ENCODE data around the gene RETN. TPM values are rescaled to one million over a fixed set of nuclear protein-coding genes. Genes with fewer than 3 reads are reported as not detected.

Gene RETN
- total RNA-seq, 2 experiments from 2014 or later = not detected

DNA sequence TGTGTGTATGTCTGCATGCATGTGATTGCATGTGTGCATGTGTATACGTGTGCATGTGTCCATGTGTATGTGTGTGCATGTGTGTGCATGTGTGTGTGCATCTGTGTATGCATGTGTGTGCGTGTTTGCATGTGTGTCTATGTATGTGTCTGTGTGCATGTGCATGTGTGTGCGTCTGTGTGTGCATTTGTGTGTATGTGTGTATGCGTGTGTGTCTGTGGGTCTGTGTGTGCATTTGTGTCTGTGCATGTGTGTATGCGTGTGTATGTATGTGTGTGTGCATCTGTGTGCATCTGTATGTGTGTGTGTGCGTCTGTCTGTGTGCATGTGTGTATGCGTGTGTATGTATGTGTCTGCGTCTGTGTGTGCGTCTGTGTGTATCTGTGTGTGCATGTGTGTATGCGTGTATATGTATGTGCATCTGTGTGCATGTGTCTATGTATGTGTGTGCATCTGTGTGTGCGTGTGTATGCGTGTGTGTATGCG is 28.9 kb upstream of the RETN start:
- intact Hi-C loops (cut with micrococcal nuclease; ENCODE audit: unreplicated experiment) = no loop called here
- Histone ChIP-seq H3K36me3 (ENCODE audit: insufficient read depth, low read length) (no peaks in the 10 kb centered on the region), H3K4me1 (ENCODE audit: insufficient read depth, low read length, poor library complexity, severe bottlenecking) (peaks cover 15% of the 10 kb centered on the region), H3K9me2 (ENCODE audit: insufficient read depth, low read length) (no peaks in the 10 kb centered on the region), H2AFZ (ENCODE audit: low read length) (no peak overlapping the region), H3K9me3 (ENCODE audit: low read length) (no peaks in the 10 kb centered on the region), H3K27ac (ENCODE audit: low read depth, low read length, poor library complexity, severe bottlenecking) (no peak overlapping the region), H3K79me2 (ENCODE audit: insufficient read depth, low read depth, low read length) (no peaks in the 10 kb centered on the region; the same call in 1 of the 2 replicates), H3K4me3 (ENCODE audit: low read depth, low read length, poor library complexity, severe bottlenecking) (no peak overlapping the region), H4K20me1 (ENCODE audit: insufficient read depth, low read length) (no peaks in the 10 kb centered on the region), H3K4me2 (ENCODE audit: low read length) (no peak overlapping the region)
- ChIA-PET CTCF (ENCODE audit: unreplicated experiment) (no interaction called here), POLR2A (no interaction called here)
- TF ChIP-seq EZH2phosphoT487 (IDR thresholded peaks at IDR 0.05; ENCODE audit: borderline replicate concordance, low read depth, low read length) = no peak
- TF ChIP-seq, protein P1, sequence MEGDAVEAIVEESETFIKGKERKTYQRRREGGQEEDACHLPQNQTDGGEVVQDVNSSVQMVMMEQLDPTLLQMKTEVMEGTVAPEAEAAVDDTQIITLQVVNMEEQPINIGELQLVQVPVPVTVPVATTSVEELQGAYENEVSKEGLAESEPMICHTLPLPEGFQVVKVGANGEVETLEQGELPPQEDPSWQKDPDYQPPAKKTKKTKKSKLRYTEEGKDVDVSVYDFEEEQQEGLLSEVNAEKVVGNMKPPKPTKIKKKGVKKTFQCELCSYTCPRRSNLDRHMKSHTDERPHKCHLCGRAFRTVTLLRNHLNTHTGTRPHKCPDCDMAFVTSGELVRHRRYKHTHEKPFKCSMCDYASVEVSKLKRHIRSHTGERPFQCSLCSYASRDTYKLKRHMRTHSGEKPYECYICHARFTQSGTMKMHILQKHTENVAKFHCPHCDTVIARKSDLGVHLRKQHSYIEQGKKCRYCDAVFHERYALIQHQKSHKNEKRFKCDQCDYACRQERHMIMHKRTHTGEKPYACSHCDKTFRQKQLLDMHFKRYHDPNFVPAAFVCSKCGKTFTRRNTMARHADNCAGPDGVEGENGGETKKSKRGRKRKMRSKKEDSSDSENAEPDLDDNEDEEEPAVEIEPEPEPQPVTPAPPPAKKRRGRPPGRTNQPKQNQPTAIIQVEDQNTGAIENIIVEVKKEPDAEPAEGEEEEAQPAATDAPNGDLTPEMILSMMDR (conservative IDR thresholded peaks at IDR 0.05; ENCODE audit: low read length) = no peak
- no peak for DNase-seq (ENCODE audit: low spot score)
- BruUV-seq (replicated peaks) = no TSS peak

DNA sequence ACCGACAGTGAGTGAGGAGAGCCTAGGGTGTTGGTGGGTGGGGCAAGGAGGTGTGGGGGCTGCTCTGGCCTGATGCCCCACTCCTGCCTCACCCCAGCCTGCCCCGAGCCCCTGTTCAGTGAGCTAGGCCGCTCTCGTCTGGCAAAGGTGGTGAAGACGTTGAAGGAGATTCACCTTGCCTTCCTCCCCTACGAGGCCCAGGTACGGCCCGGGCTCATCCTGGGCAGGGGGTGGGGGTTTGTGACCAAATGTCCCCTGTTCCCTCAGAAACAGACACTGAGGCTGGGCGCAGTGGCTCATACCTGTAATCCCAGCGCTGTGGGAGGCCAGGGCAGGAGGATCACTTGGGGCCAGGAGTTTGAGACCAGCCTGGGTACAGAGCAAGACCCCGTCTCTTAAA is 28.0 kb upstream of the RETN start:
- no peak overlapping the region for H2AFZ ChIP-seq (ENCODE audit: low read length)
- H3K9me3 ChIP-seq (ENCODE audit: low read length) = no peaks in the 10 kb centered on the region
- TF ChIP-seq, protein P1 (conservative IDR thresholded peaks at IDR 0.05; ENCODE audit: low read length) = no peak
- no peak for TF ChIP-seq EZH2phosphoT487 (IDR thresholded peaks at IDR 0.05; ENCODE audit: borderline replicate concordance, low read depth, low read length)
- H3K27ac ChIP-seq (ENCODE audit: low read depth, low read length, poor library complexity, severe bottlenecking) = no peak overlapping the region
- H3K79me2 ChIP-seq (ENCODE audit: insufficient read depth, low read depth, low read length) = no peaks in the 10 kb centered on the region; the same call in 1 of the 2 replicates
- H3K36me3 ChIP-seq (ENCODE audit: insufficient read depth, low read length) = no peaks in the 10 kb centered on the region
- no peak for DNase-seq (ENCODE audit: low spot score)
- intact Hi-C loops (cut with micrococcal nuclease; ENCODE audit: unreplicated experiment) = no loop called here
- ChIA-PET CTCF (ENCODE audit: unreplicated experiment) (interaction anchor here (0.7 kb wide), 1 partner anchor 35 kb away, joined by 3 read pairs; no protein-coding TSS in a partner anchor), POLR2A (no interaction called here)
- H3K9me2 ChIP-seq (ENCODE audit: insufficient read depth, low read length) = no peaks in the 10 kb centered on the region
- H3K4me2 ChIP-seq (ENCODE audit: low read length) = no peak overlapping the region
- H3K4me3 ChIP-seq (ENCODE audit: low read depth, low read length, poor library complexity, severe bottlenecking) = no peak overlapping the region
- BruUV-seq (replicated peaks) = no TSS peak
- peaks cover 15% of the 10 kb centered on the region for H3K4me1 ChIP-seq (ENCODE audit: insufficient read depth, low read length, poor library complexity, severe bottlenecking)
- H4K20me1 ChIP-seq (ENCODE audit: insufficient read depth, low read length) = no peaks in the 10 kb centered on the region

Data from OCI-LY7 (cell line).